ENCODE measurements around the gene AK8. TPM values are rescaled to one million over a fixed set of nuclear protein-coding genes. Genes with fewer than 3 reads are reported as not detected.

AK8 gene
- total RNA-seq, 1 donor from 2014 or later = not detected

Other genes starting within 250 kb of the AK8 start
- gene DDX31, start 208.3 kb downstream of the AK8 start, total RNA-seq = 32.1 and 34.1 TPM in 2 replicates
- 19.3 and 20.1 TPM in 2 replicates for gene GTF3C4, start 207.8 kb downstream of the AK8 start, total RNA-seq
- 0.88 and 0.91 TPM in 2 replicates for gene SPACA9, start 614 bp upstream of the AK8 start, total RNA-seq
- 30.2 and 34.8 TPM in 2 replicates for gene TSC1, start 66.3 kb upstream of the AK8 start, total RNA-seq
- not detected in 2 replicates for gene GFI1B, start 100.4 kb upstream of the AK8 start, total RNA-seq
- gene GTF3C5, start 152.7 kb upstream of the AK8 start, total RNA-seq = 87.8 and 89.0 TPM in 2 replicates
- gene CEL, start 183.7 kb upstream of the AK8 start, total RNA-seq = 1.8 and 2.0 TPM in 2 replicates
- 88.7 and 94.4 TPM in 2 replicates for gene RALGDS, start 243.0 kb upstream of the AK8 start, total RNA-seq

All from activated T-helper 1 cell treated with anti-CD3 and anti-CD28 coated beads, Interleukin-12 subunit alpha, Interleukin-12 subunit beta, Interleukin-2, Interleukin-4 antibody, amounts not matched to agents 30 ng/mL and 10 ng/mL and 1 ng/mL, durations not matched to agents 14 hours and 24 hours and 36 hours (primary cell).